Measurements from ENCODE around the gene RCAN1. TPM values are rescaled to one million over a fixed set of nuclear protein-coding genes. Genes with fewer than 3 reads are reported as not detected.
"Not testable (repeated sequence)": the region's sequence is repeated elsewhere in the genome, so short reads cannot be mapped to it uniquely, and the experiment has no call there.

RCAN1 gene
- polyA plus RNA-seq, 2 of the 4 experiments (the other 2 are of a cell fraction): 10.2 to 11.9 TPM

DNA sequence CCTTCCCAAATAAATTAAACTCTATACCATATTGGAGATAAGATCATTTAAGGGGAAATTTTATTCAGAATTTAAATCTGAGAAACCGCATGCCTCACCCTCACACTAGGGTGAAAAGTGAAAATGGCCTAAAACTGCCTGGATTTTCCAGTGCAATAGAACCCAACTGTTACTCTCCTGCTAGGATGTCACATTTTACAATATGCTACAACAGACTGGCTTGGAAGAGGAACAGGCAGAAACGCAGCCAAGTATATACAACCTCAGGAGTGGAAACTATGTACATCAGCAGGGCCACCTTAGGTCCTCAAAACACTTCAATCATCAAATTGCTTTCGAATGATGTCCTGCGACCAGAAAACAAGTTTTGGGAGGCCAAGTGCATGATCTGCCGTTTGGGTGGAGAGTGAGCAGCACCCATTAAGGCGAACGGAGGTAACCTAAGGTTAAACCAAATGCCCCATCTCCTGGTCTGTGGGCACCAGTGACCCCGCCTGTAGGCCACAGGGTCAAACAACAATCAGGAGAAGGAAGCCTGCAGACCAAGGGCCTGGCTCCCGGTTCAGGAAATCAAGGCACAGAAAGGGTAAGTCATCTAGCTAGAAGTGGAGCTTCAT, 4.9 kb downstream of the RCAN1 start:
- 90% methylated on average over 9 of the region's 9 CpGs for WGBS (ENCODE audit: missing lambda C conversion rate)
- ATAC-seq: no peak
- Histone ChIP-seq H3K4me1 (peaks cover 3% of the 10 kb centered on the region; the same call in 1 of the 3 replicates), H3K4me3 (no peak overlapping the region), H3K4me2 (no peak overlapping the region), H3K9me3 (no peaks in the 10 kb centered on the region), H3K27ac (no peak overlapping the region)
- TF ChIP-seq ZNF302 (CRISPR knock-in tag; IDR thresholded peaks at IDR 0.05): no peak
- no peak for TF ChIP-seq RARB (CRISPR knock-in tag; IDR thresholded peaks at IDR 0.05)
- no peak for TF ChIP-seq RFX5 (IDR thresholded peaks at IDR 0.05)
- no peak for TF ChIP-seq JUN (IDR thresholded peaks at IDR 0.05)
- TF ChIP-seq FOXS1 (CRISPR knock-in tag; IDR thresholded peaks at IDR 0.05): no peak
- TF ChIP-seq, protein P1, sequence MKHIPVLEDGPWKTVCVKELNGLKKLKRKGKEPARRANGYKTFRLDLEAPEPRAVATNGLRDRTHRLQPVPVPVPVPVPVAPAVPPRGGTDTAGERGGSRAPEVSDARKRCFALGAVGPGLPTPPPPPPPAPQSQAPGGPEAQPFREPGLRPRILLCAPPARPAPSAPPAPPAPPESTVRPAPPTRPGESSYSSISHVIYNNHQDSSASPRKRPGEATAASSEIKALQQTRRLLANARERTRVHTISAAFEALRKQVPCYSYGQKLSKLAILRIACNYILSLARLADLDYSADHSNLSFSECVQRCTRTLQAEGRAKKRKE (CRISPR knock-in tag; IDR thresholded peaks at IDR 0.05; ENCODE audit: low read depth): no peak
- TF ChIP-seq, protein P2, sequence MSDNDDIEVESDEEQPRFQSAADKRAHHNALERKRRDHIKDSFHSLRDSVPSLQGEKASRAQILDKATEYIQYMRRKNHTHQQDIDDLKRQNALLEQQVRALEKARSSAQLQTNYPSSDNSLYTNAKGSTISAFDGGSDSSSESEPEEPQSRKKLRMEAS (IDR thresholded peaks at IDR 0.05): no peak
- TF ChIP-seq, protein P3, sequence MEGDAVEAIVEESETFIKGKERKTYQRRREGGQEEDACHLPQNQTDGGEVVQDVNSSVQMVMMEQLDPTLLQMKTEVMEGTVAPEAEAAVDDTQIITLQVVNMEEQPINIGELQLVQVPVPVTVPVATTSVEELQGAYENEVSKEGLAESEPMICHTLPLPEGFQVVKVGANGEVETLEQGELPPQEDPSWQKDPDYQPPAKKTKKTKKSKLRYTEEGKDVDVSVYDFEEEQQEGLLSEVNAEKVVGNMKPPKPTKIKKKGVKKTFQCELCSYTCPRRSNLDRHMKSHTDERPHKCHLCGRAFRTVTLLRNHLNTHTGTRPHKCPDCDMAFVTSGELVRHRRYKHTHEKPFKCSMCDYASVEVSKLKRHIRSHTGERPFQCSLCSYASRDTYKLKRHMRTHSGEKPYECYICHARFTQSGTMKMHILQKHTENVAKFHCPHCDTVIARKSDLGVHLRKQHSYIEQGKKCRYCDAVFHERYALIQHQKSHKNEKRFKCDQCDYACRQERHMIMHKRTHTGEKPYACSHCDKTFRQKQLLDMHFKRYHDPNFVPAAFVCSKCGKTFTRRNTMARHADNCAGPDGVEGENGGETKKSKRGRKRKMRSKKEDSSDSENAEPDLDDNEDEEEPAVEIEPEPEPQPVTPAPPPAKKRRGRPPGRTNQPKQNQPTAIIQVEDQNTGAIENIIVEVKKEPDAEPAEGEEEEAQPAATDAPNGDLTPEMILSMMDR (IDR thresholded peaks at IDR 0.05): no peak
- no peak for TF ChIP-seq TFCP2L1 (CRISPR knock-in tag; IDR thresholded peaks at IDR 0.05)
- no peak for TF ChIP-seq SMC3 (IDR thresholded peaks at IDR 0.05)
- no peak for TF ChIP-seq MYC (IDR thresholded peaks at IDR 0.05; ENCODE audit: borderline replicate concordance, low read length)
- TF ChIP-seq RCOR1 (IDR thresholded peaks at IDR 0.05; ENCODE audit: low read depth, low read length): no peak
- ChIA-PET CTCF (interaction anchor here (3.3 kb wide), 1 partner anchor 243 kb away, joined by 7 read pairs; no protein-coding TSS in a partner anchor), POLR2A (no interaction called here)
- no peak for FAIRE-seq
- no peak for DNase-seq (ENCODE audit: low read depth in 1 of 2, low spot score in 1 of 2)

DNA sequence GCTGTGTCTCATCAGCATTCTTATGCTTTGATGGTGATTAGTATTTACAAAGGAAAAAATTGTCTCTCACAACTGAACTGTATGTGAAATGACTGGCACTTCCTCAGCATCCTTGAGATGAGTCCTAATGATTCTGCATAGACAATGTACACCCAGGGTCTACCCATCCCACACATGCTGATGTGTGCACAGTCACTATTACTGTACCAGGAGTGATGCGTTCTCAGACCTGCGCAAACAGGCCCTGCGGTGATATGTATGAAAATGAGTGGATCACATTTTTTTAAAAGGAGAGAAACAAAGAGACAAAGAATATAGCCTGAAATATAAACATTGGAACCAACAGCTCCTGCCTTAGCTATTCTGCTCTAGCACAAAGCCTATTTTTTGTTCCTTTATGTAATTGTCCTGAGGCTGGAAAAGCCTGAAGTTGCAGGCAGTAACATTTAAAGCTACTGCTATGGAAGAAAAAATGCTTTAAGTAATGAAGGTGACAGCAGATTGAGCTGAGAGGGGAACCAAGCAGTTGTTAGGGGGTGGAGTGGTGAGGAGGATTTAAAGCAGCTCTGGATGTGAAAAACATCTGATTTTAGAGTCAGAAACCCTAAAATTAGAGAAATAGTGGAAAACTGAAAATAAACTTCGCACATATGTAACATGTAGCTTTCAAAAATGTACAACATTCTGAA, 5.5 kb downstream of the RCAN1 start:
- ChIA-PET CTCF (interaction anchor here (1.0 to 1.4 kb wide), 2 partner anchors 102 to 247 kb away, joined by 3 to 6 read pairs; no protein-coding TSS in a partner anchor), POLR2A (no interaction called here)
- H3K4me1 ChIP-seq: peaks cover 3% of the 10 kb centered on the region; the same call in 1 of the 3 replicates

DNA sequence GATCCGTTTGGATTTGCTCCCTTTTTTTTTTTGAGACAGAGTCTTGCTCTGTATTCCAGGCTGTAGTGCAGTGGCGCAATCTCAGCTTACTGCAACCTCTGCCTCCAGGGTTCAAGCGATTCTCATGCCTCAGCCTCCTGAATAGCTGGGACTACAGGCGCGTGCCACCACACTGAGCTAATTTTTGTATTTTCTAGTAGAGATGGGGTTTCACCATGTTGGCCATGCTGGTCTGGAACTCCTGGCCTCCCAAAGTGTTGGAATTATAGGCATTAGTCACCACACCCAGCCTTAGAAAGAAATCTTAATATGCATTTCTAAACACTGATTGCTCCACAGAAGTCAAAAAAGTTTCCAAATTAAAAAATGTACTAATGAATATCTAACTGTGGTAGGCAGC, 7.5 kb downstream of the RCAN1 start:
- DNase-seq (ENCODE audit: low read depth in 1 of 2, low spot score in 1 of 2); H3K27ac ChIP-seq; POLR2A ChIA-PET; FAIRE-seq; ATAC-seq; H3K9me3 ChIP-seq; H3K4me3 ChIP-seq; H3K4me2 ChIP-seq; H3K4me1 ChIP-seq: not testable (repeated sequence)
- WGBS (ENCODE audit: missing lambda C conversion rate): 85% methylated on average over 5 of the region's 5 CpGs
- CTCF ChIA-PET: interaction anchor here (2.3 kb wide), 1 partner anchor 97 kb away, joined by 6 read pairs; no protein-coding TSS in a partner anchor

More for the DNA sequence above, 5.5 kb downstream of the RCAN1 start:
- Histone ChIP-seq H3K4me2 (no peak overlapping the region), H3K27ac (no peak overlapping the region), H3K9me3 (no peaks in the 10 kb centered on the region), H3K4me3 (no peak overlapping the region)
- ATAC-seq (no peak), DNase-seq (ENCODE audit: low read depth in 1 of 2, low spot score in 1 of 2) (no peak), FAIRE-seq (no peak)
- TF ChIP-seq, protein P4, sequence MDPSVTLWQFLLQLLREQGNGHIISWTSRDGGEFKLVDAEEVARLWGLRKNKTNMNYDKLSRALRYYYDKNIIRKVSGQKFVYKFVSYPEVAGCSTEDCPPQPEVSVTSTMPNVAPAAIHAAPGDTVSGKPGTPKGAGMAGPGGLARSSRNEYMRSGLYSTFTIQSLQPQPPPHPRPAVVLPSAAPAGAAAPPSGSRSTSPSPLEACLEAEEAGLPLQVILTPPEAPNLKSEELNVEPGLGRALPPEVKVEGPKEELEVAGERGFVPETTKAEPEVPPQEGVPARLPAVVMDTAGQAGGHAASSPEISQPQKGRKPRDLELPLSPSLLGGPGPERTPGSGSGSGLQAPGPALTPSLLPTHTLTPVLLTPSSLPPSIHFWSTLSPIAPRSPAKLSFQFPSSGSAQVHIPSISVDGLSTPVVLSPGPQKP (IDR thresholded peaks at IDR 0.05; ENCODE audit: low read depth, low read length): no peak
- TF ChIP-seq, protein P5, sequence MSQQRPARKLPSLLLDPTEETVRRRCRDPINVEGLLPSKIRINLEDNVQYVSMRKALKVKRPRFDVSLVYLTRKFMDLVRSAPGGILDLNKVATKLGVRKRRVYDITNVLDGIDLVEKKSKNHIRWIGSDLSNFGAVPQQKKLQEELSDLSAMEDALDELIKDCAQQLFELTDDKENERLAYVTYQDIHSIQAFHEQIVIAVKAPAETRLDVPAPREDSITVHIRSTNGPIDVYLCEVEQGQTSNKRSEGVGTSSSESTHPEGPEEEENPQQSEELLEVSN (IDR thresholded peaks at IDR 0.05; ENCODE audit: borderline replicate concordance, low read depth): no peak
- TF ChIP-seq RARB (CRISPR knock-in tag; IDR thresholded peaks at IDR 0.05) (no peak), FOSL2 (IDR thresholded peaks at IDR 0.05) (no peak), FOSL2 (CRISPR knock-in tag; IDR thresholded peaks at IDR 0.05) (no peak), CBX8 (IDR thresholded peaks at IDR 0.05) (no peak), CHD4 (IDR thresholded peaks at IDR 0.05; ENCODE audit: borderline replicate concordance) (no peak), NR3C1 (IDR thresholded peaks at IDR 0.05) (no peak), KDM5A (IDR thresholded peaks at IDR 0.05) (no peak)
- WGBS (ENCODE audit: missing lambda C conversion rate): 94% methylated on average over 4 of the region's 4 CpGs
